CD4-positive, alpha-beta T cell treated with Interferon gamma for 1 hour (primary cell): ENCODE data around the gene COPG2.
"Not testable (repeated sequence)": the region's sequence is repeated elsewhere in the genome, so short reads cannot be mapped to it uniquely, and the experiment has no call there.

Source experiments
- DNase-seq: peaks from one replicate; pipeline ENCODE4 v3.0.0-alpha.2; 2020

COPG2 gene

DNA sequence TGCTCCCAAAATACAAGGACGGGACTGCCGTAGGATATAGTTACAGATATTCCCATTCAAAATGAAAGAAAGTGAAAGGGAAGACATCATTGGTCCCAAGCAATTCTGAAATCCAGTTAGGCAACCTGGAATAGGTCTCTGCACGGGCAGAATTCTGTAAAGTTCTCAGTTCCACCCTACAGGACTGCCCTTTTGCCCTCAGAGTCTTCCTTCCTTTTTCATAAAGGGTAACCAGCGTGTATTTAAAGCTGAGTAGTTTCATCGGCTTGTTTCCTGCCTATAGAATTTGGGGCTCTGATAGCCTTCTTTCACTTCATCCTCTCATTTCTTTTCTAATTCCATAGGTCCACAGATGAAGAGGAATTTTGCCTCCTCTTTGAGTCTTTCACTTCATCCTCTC, 20.0 kb downstream of the COPG2 start:
- no peak for DNase-seq

GRCh38 chr7:130642383-130642782, 26.2 kb downstream of the COPG2 start:
- DNase-seq, result no peak

- no peak for DNase-seq
Observed at GRCh38 chr7:130641497-130641896, 27.1 kb downstream of the COPG2 start.

GRCh38 chr7:130641040-130641439, 27.5 kb downstream of the COPG2 start:
- DNase-seq, result no peak

GRCh38 chr7:130639388-130639787, 29.2 kb downstream of the COPG2 start:
- DNase-seq, result no peak

GRCh38 chr7:130632111-130632510, 36.4 kb downstream of the COPG2 start:
- no peak for DNase-seq

GRCh38 chr7:130628901-130629300, 39.6 kb downstream of the COPG2 start:
- no peak for DNase-seq

- no peak for DNase-seq
Observed at GRCh38 chr7:130627775-130628174, 40.8 kb downstream of the COPG2 start.

DNA sequence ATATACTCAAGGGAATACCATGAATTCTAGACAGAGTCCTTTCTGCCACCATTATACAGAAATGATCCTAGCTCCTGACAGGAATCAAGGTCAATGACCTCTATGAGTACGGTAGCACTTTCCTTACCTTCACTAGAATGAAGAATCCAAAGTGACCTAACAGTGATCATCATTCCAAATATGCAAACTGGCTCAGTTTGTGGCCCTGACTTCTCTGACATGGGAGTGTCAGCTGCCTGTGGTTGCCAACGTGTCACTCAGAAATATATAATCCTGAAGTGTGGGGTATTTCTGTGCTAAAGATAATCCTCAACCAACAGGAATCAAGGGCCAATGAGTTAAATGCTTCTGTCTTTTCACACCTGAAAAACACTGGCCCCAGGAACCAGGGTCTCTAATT, 45.7 kb downstream of the COPG2 start:
- DNase-seq, result no peak

GRCh38 chr7:130615583-130615982, 53.0 kb downstream of the COPG2 start:
- no peak for DNase-seq

- DNase-seq, result no peak
Observed at GRCh38 chr7:130614449-130614848, 54.1 kb downstream of the COPG2 start.

DNA sequence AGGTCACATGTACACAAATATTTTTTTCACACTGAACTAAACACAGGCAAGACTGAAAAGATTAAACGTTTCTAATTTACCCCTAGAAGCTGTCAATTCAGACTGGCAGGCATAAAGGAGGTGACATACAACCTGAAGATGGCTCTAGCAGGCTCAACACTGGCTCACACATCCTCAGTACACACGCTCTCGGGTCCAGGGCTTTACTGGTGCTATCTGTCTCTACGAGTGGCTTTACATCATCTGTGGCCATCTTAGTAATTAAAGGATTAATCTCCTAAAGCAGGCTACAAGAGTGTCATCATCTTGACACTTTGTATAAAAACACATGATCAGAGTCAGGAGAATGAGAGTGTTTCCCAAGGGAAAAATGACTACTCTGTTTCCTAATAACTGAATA, 57.3 kb downstream of the COPG2 start:
- no peak for DNase-seq

GRCh38 chr7:130607066-130607465, 61.5 kb downstream of the COPG2 start:
- not testable (repeated sequence) for DNase-seq

- no peak for DNase-seq
Observed at GRCh38 chr7:130606161-130606560, 62.4 kb downstream of the COPG2 start.

GRCh38 chr7:130598056-130598455, 70.5 kb downstream of the COPG2 start:
- no peak for DNase-seq

GRCh38 chr7:130595986-130596385, 72.6 kb downstream of the COPG2 start:
- DNase-seq, result no peak

- no peak for DNase-seq
Observed at GRCh38 chr7:130593033-130593432, 75.5 kb downstream of the COPG2 start.

GRCh38 chr7:130591464-130591863, 77.1 kb downstream of the COPG2 start:
- not testable (repeated sequence) for DNase-seq

DNA sequence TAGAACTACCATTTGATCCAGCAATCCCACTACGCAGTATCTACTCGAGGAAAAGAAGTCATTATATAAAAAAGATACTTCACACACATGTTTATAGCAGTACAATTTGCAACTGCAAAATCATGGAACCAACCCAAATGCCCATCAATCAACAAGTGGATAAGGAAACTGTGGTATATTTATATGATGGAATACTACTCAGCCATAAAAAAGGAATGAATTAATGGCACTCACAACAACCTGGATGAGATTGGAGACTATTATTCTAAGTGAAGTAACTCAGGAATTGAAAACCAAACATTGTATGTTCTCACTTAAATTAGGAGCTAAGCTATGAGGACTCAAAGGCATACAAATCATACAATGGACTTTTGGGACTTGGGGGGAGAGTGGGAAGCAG, 82.6 kb downstream of the COPG2 start:
- DNase-seq, result not testable (repeated sequence)

- not testable (repeated sequence) for DNase-seq
Observed at GRCh38 chr7:130575110-130575509, 93.4 kb downstream of the COPG2 start.

GRCh38 chr7:130570144-130570543, 98.4 kb downstream of the COPG2 start:
- DNase-seq, result not testable (repeated sequence)

GRCh38 chr7:130566898-130567280, 101.7 kb downstream of the COPG2 start:
- no peak for DNase-seq

DNA sequence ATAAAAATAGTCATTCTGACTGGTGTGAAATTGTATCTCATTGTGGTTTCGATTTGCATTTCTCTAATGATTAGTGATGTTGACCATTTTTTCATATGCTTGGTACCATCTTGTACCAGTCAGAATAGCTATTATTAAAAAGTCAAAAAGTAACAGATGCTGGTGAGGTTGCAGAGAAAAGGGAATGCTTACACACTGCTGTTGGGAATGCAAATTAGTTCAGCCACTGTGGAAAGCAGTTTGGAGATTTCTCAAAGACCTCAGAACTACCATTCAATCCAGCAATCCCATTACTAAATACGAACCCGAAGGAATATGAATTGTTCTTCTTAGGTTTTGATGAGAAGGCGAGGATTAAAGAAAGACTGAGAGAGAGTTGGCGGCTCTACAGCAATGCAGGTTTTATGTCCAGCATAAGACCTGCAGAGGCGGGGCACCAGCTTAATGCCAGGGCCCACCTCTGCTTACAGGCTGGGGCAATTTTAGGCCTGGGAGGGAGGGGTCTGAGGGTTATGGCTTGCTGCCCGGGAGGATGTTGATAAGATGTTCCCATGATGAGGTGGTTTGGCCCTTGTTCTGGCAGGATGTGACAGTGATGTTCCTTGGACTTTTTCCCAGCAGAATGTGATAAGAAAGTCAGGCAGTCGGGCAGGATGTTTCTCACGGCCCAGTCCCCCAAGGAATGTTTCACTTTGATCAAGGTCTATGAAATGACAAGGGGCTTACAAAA, 102.2 kb downstream of the COPG2 start:
- DNase-seq, result no peak

GRCh38 chr7:130560972-130561371, 107.6 kb downstream of the COPG2 start:
- DNase-seq, result no peak

- no peak for DNase-seq
Observed at GRCh38 chr7:130559184-130559583, 109.4 kb downstream of the COPG2 start.
